ENCODE measurements around the gene TNK1. TPM values are rescaled to one million over a fixed set of nuclear protein-coding genes. Genes with fewer than 3 reads are reported as not detected.

The TNK1 gene
- total RNA-seq, 1 experiment from 2014 or later, result 10.1 TPM

DNA sequence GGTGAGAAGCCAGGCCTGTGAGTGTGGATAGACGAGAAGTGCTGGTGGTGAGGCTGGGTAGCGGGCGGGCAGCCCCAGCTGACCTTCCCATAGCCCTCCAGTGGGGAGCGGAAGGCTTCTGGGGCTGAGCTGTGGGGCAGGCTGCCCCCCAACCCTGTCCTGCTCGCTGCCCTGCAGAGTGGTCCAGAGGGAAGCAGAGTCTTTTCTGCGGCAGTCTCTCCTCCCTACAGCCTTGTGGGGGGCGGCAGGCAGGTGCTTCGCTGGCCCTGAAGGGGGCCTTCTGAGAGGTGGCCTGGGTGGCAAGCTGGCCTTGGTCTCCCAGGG lies 30.5 kb downstream of the TNK1 start:
- no peak overlapping the region for H3K23ac ChIP-seq (ENCODE audit: insufficient read length, low read depth, low read length)
- no peaks in the 10 kb centered on the region for H3K27me3 ChIP-seq (ENCODE audit: insufficient read depth, low read length)
- no peak overlapping the region for H2BK120ac ChIP-seq (ENCODE audit: low read depth, low read length, poor library complexity, severe bottlenecking)
- H3K9me3 ChIP-seq (ENCODE audit: control insufficient read depth, low read depth, low read length), result no peaks in the 10 kb centered on the region
- Mint-ChIP-seq H3K9me3 (peaks cover 0 to 2% of the 10 kb centered on the region in 2 experiments; a peak in 1 of 5 replicates), H3K4me3 (no peak overlapping the region), H3K27ac (no peak overlapping the region), H3K36me3 (ENCODE audit: insufficient read depth in 1 of 3, low read depth in 3 of 3) (peaks cover 20 to 55% (median 41%) of the 10 kb centered on the region in 3 experiments), H3K4me1 (peaks cover 9 to 29% of the 10 kb centered on the region in 2 experiments), H3K27me3 (ENCODE audit: low read depth) (no peaks in the 10 kb centered on the region)
- H3K79me2 ChIP-seq (ENCODE audit: insufficient read depth, low read length), result no peaks in the 10 kb centered on the region
- H3K56ac ChIP-seq (ENCODE audit: insufficient read length, low read depth, low read length), result no peak overlapping the region
- no peak overlapping the region for H2AFZ ChIP-seq (ENCODE audit: low read length)
- H2BK5ac ChIP-seq (ENCODE audit: insufficient read length, low read length), result no peak overlapping the region
- no peak overlapping the region for H3K9ac ChIP-seq (ENCODE audit: extremely low read depth, insufficient read length, low read length)
- no peak overlapping the region for H2AK5ac ChIP-seq (ENCODE audit: insufficient read length, low read length)
- H2BK20ac ChIP-seq (ENCODE audit: low read depth, low read length, poor library complexity, severe bottlenecking), result no peak overlapping the region
- H4K5ac ChIP-seq (ENCODE audit: insufficient read length, low read depth, low read length), result no peak overlapping the region
- H3K4me1 ChIP-seq (ENCODE audit: insufficient read depth, low read length), result no peaks in the 10 kb centered on the region; the same call in 1 of the 2 replicates
- H3K4ac ChIP-seq (ENCODE audit: low read depth, low read length), result no peak overlapping the region
- no peak overlapping the region for H3K4me2 ChIP-seq (ENCODE audit: insufficient read depth, insufficient read length, low read length)
- TF ChIP-seq, protein P1, sequence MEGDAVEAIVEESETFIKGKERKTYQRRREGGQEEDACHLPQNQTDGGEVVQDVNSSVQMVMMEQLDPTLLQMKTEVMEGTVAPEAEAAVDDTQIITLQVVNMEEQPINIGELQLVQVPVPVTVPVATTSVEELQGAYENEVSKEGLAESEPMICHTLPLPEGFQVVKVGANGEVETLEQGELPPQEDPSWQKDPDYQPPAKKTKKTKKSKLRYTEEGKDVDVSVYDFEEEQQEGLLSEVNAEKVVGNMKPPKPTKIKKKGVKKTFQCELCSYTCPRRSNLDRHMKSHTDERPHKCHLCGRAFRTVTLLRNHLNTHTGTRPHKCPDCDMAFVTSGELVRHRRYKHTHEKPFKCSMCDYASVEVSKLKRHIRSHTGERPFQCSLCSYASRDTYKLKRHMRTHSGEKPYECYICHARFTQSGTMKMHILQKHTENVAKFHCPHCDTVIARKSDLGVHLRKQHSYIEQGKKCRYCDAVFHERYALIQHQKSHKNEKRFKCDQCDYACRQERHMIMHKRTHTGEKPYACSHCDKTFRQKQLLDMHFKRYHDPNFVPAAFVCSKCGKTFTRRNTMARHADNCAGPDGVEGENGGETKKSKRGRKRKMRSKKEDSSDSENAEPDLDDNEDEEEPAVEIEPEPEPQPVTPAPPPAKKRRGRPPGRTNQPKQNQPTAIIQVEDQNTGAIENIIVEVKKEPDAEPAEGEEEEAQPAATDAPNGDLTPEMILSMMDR (conservative IDR thresholded peaks at IDR 0.05), result no peak
- H3K23me2 ChIP-seq (ENCODE audit: insufficient read length, low read depth, low read length, poor library complexity, severe bottlenecking), result no peaks in the 10 kb centered on the region
- WGBS (ENCODE audit: extremely low coverage, insufficient read length, low lambda C conversion rate), result no CpG with 5 or more reads among the region's 8 CpGs
- no peaks in the 10 kb centered on the region for H3K79me1 ChIP-seq (ENCODE audit: insufficient read depth, low read depth, low read length, poor library complexity, severe bottlenecking)
- no peak overlapping the region for H2BK12ac ChIP-seq (ENCODE audit: insufficient read length, low read depth, low read length)
- no peak overlapping the region for H2BK15ac ChIP-seq (ENCODE audit: low read depth, low read length)
- no peak overlapping the region for H3T11ph ChIP-seq (ENCODE audit: low read length)
- no peak for DNase-seq
- no peak overlapping the region for H4K8ac ChIP-seq (replicated peaks; ENCODE audit: insufficient read length, low read depth, low read length)
- H3K27ac ChIP-seq (ENCODE audit: insufficient read length, low read depth, low read length), result no peak overlapping the region
- no peak overlapping the region for H4K91ac ChIP-seq (ENCODE audit: insufficient read length, low read depth, low read length)
- no peak overlapping the region for H3K14ac ChIP-seq (ENCODE audit: insufficient read depth, low read length)
- H3K18ac ChIP-seq (ENCODE audit: insufficient read length, low read depth, low read length), result no peak overlapping the region
- H4K20me1 ChIP-seq (ENCODE audit: control insufficient read depth, insufficient read depth, insufficient read length), result no peaks in the 10 kb centered on the region

All from H9 (cell line).